ENCODE results near the gene SCN2B. TPM values are rescaled to one million over a fixed set of nuclear protein-coding genes. Genes with fewer than 3 reads are reported as not detected.

The SCN2B gene
- total and polyA plus RNA-seq, 2 of the 13 experiments (the other 11 are each of a cell fraction or from before 2014, with no cell fraction given) = 0.01 to 0.02 TPM

GRCh38 chr11:118156531-118157185, 19.8 kb downstream of the SCN2B start:
- POLR2A ChIA-PET = interaction anchor here (0.6 kb wide), 1 partner anchor 38 kb away, joined by 3 read pairs; no protein-coding TSS in a partner anchor
- Histone ChIP-seq H4K20me1 (ENCODE audit: insufficient read depth, low read length) (no peaks in the 10 kb centered on the region), H3K4me3 (replicated peaks in 1 of 3; ENCODE audit: insufficient read depth in 1 of 3, low read depth in 2 of 3, low read length in 3 of 3) (peak overlapping the region in 1 of 3 experiments; percentile 33; a peak in 1 of 6 replicates), H3K36me3 (replicated peaks in 1 of 2; ENCODE audit: control insufficient read depth in 1 of 2, insufficient read depth in 2 of 2, low read length in 2 of 2) (no peaks in the 10 kb centered on the region), H3K79me2 (ENCODE audit: insufficient read depth, low read length) (no peaks in the 10 kb centered on the region), H3K9me3 (ENCODE audit: low read length) (no peaks in the 10 kb centered on the region), H3K27me3 (ENCODE audit: control insufficient read depth in 1 of 2, insufficient read depth in 2 of 2, low read length in 2 of 2) (peaks cover 27 to 95% of the 10 kb centered on the region in 2 experiments), H3K9ac (ENCODE audit: insufficient read depth, low read depth, low read length) (no peak overlapping the region), H3K27ac (ENCODE audit: extremely low read length, insufficient read depth, low read length) (no peak overlapping the region), H3K4me1 (ENCODE audit: insufficient read depth, low read length) (peaks cover 26% of the 10 kb centered on the region), H2AFZ (ENCODE audit: low read length) (no peak overlapping the region), H3K4me2 (ENCODE audit: low read depth, low read length) (peak overlapping the region; percentile 37)
- ATAC-seq (peak; percentile 41), FAIRE-seq (no peak), DNase-seq (ENCODE audit: low spot score) (no peak)
- peak; percentile 25 for TF ChIP-seq ZNF687 (CRISPR knock-in tag; IDR thresholded peaks at IDR 0.05)
- TF ChIP-seq ARNT (IDR thresholded peaks at IDR 0.05) = no peak
- TF ChIP-seq ZNF331 (CRISPR knock-in tag; IDR thresholded peaks at IDR 0.05) = no peak
- TF ChIP-seq ZFP91 (CRISPR knock-in tag; IDR thresholded peaks at IDR 0.05; ENCODE audit: borderline replicate concordance) = 0 out of 2 replicates have a peak, but pooled peaks have one; percentile 19
- TF ChIP-seq ZNF576 (CRISPR knock-in tag; IDR thresholded peaks at IDR 0.05) = no peak
- TF ChIP-seq HOMEZ (CRISPR knock-in tag; IDR thresholded peaks at IDR 0.05; ENCODE audit: low read depth) = no peak
- peak; percentile 80 for TF ChIP-seq ZNF460 (CRISPR knock-in tag; IDR thresholded peaks at IDR 0.05; ENCODE audit: borderline replicate concordance)
- no peak for TF ChIP-seq GATAD1 (CRISPR knock-in tag; IDR thresholded peaks at IDR 0.05)
- TF ChIP-seq ZNF652 (CRISPR knock-in tag; IDR thresholded peaks at IDR 0.05; ENCODE audit: borderline replicate concordance, low read depth) = peak; percentile 86
- TF ChIP-seq ZNF724P (CRISPR knock-in tag; IDR thresholded peaks at IDR 0.05; ENCODE audit: borderline replicate concordance) = no peak
- no peak for TF ChIP-seq THAP7 (CRISPR knock-in tag; IDR thresholded peaks at IDR 0.05)
- TF ChIP-seq PCBP1 (IDR thresholded peaks at IDR 0.05; ENCODE audit: borderline replicate concordance, low read depth, low read length) = no peak
- TF ChIP-seq MIXL1 (CRISPR knock-in tag; IDR thresholded peaks at IDR 0.05) = no peak
- TF ChIP-seq MAX (IDR thresholded peaks at IDR 0.05) = 0 out of 2 replicates have a peak, but pooled peaks have one; percentile 34
- no peak for TF ChIP-seq CBFB (CRISPR knock-in tag; IDR thresholded peaks at IDR 0.05)
- peak; percentile 66 for TF ChIP-seq ZNF143 (CRISPR knock-in tag; IDR thresholded peaks at IDR 0.05)
- BruUV-seq (replicated peaks) = no TSS peak
- CTCF ChIA-PET (ENCODE audit: low intra/inter-chr PET ratio, low total read pairs) = no interaction called here
- in situ Hi-C loops (cut with HindIII; ENCODE audit: extremely low pct_ligation_motif_present, low pct_unique_long_range_greater_than_20kb) = no loop called here
- intact Hi-C loops (cut with micrococcal nuclease; ENCODE audit: unreplicated experiment) = no loop called here
- WGBS (ENCODE audit: low lambda C conversion rate) = 3% methylated on average over 11 of the region's 21 CpGs
